Stimulated activated CD4-positive, alpha-beta T cell treated with anti-CD3 and anti-CD28 coated beads, TNF-alpha, amount 100 ng/mL, for 24 hours (primary cell): Measurements from ENCODE around the gene TMEM63B.
A peak's percentile ranks its signal among the peaks of the same experiment; 100 is the strongest.
"Not testable (repeated sequence)": the region's sequence is repeated elsewhere in the genome, so short reads cannot be mapped to it uniquely, and the experiment has no call there.

Experiments
- DNase-seq, 3 experiments: peaks; one replicate each; pipeline ENCODE4 v3.0.0-alpha.2; 2020; ENCODE audit warnings: low read depth in 3 of 3

TMEM63B gene

DNA sequence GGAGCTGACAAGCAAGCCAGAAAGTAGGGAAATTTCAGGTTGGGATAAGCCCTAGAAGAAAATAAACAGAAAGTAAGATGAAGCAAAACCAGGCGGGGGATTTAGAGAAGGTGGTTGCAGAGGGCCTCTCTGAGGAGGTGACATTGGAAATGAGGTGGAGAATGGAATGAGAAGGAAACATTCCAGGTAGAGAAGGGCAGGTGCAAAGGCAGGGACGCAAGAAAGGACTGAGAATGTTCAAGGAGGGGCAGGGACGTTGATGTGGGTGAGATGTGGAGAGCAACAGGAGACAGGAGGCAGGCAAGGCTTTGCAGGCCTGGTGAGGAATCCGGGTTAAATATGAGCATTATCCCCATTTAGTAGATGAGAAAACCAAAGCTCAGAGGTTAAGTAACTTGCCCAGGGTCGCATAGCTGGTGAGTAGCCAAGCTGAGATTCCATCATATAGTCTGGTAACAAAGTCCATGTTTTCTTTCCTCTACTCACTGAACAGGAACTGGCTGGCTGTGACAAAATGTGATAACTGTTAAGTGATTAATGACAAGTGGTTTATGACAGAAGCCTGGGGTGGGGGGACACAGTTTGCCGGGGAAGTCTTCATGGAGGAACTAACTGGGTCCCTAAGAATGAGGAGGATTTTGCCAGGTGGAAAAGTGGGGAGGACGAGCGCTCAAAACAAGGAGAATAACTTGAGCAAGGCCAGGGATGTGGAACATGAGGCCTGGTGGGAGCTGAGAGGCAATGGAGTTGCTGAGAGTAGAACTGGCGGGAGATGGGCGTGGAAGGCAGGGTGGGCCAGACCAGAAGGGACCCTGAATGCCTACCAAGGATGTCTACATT is 32.7 kb upstream of the TMEM63B start:
- no peak for DNase-seq

- not testable (repeated sequence) for DNase-seq
Observed at GRCh38 chr6:44095243-44095623, 32.1 kb upstream of the TMEM63B start.

DNA sequence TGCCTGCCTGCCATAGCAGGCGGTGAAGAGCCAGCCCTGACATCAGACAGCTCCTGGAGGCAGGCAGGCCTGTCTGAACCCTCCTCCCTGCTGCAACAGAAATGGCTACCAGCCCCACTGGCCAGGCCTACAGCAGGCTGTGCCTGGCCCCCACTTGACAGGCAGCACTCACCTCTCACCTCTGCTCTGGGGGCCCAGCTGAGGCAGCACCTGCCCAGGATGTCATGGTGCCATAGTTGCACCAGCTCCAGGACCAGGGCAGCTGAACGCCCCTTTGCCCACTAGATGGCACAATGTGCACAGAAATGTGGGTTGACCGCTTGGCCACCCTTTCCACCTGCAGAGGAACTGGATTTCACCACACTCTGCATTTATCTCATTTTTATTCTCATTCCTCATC is 30.7 kb upstream of the TMEM63B start:
- peak; percentile 51 to 68 (median 63) for DNase-seq

DNA sequence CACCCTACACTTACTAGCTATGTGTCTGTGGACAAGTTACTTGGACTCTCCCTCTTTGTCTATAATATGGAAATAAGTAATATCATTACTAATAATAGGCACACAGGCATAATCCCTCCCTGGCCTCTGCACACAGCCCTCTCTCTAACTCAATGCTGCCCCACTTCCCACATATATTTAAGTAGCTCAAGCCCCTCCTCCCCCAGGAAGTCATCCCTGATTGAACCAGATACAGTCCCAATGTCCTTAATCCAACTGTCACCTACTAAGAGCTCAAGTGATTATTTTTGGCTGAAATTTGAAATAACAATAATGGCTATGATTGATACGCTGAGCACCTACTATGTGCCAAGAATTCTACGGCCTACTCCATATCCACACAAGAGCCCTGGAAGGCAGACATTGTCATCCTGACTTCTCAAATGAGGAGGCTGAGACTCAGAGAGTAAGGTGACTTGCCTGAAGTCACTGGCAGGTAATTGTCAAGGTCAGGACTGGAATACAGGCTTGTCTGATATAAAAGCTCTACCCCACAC is 29.5 kb upstream of the TMEM63B start:
- DNase-seq = no peak

GRCh38 chr6:44099192-44099591 is 28.2 kb upstream of the TMEM63B start:
- DNase-seq = no peak

- DNase-seq = peak in 1 of 3 experiments; percentile 5
Observed at GRCh38 chr6:44100088-44100550, 27.2 kb upstream of the TMEM63B start.

DNA sequence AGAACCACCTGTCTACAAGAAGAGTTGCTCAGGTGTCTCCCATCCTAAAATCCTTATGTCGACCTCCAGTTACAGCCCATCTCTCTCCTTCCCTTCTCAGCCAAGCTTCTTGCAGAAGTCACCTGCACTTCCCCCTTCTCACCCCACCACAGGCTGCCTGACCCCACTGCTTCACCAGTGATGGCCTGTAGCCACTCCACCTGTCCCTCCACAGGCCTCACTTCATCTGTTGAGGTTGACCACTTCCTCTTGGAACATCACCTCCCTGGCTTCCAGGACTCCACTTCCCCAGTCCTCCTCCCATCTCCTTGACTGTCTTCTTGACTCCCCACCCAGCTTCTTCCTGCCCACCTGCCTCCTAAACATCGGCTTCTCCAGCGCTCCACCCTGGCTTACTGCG is 25.5 kb upstream of the TMEM63B start:
- DNase-seq = no peak

GRCh38 chr6:44102527-44102926 is 24.8 kb upstream of the TMEM63B start:
- no peak for DNase-seq

GRCh38 chr6:44104481-44105021 is 22.8 kb upstream of the TMEM63B start:
- DNase-seq = no peak

DNA sequence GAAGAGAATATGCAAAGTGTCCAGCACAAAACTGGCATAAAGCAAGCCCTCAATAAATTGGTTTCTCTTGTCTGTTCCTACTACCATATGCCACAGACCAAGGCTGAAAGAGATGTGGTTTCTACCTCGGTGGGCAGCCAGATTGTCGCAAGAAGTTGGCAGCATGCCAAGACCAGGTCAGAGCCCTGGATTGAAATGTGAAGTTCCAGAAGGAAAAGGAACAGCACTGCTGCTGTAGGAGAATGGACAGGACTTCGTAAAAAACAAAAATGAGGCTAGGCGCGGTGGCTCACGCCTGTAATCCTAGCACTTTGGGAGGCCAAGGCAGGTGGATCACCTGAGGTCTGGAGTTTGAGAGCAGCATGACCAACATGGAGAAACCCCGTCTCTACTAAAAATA is 22.2 kb upstream of the TMEM63B start:
- no peak for DNase-seq

DNA sequence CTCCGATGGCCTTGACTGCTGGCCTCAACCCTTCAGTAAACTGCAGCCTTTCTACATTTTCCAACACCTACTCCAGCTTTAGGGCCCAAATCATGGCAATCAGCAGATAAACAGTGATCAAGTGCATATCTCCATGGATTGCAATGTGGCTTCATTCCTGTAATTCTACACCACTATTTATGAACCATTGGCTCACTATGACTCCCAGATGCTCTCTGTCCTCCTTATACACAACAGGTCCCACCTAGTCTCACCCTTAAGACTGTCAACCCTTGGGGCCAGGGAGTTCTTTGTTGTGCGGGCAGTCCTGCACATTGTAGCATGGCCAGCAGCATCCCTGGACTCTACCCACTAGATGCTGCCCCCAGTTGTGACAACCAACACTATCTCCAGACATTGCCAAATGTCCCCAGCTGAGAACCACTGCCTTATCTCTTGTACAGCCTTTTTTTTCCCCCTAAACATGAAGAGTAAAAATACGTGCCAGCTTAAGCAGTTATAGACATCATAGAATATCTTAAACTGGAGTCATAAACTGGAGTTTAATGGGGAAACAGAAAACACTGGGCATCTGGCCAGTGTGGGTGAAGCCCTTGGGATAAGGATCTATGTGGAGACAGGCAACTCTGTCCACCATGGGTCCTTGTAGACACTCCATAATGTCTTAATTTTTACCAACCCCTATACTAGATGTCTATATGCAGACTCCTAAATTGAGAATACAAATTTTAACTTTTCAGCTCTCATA is 21.2 kb upstream of the TMEM63B start:
- DNase-seq = no peak

- no peak for DNase-seq
Observed at GRCh38 chr6:44107017-44107416, 20.3 kb upstream of the TMEM63B start.

GRCh38 chr6:44108471-44108870 is 18.9 kb upstream of the TMEM63B start:
- DNase-seq = no peak

DNA sequence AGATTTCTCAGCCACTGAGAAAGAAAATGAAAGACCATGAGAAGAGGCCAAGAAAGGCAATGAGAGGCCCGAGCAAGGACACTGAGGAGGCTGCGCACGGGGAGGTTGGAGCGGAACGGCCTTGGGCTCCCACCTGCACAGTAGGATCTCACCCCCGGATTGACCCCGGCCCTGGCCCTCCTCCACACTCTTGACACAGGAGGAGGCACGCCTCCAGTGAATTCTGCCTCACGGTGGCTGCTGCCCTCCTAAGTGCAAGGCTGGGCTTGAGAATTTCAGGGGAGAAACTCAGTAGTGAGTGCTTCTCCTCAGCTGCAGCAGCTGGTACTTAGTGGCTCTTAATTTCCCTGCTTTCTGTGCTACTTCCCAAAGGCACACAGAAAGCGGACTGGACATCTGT is 18.1 kb upstream of the TMEM63B start:
- no peak for DNase-seq

DNA sequence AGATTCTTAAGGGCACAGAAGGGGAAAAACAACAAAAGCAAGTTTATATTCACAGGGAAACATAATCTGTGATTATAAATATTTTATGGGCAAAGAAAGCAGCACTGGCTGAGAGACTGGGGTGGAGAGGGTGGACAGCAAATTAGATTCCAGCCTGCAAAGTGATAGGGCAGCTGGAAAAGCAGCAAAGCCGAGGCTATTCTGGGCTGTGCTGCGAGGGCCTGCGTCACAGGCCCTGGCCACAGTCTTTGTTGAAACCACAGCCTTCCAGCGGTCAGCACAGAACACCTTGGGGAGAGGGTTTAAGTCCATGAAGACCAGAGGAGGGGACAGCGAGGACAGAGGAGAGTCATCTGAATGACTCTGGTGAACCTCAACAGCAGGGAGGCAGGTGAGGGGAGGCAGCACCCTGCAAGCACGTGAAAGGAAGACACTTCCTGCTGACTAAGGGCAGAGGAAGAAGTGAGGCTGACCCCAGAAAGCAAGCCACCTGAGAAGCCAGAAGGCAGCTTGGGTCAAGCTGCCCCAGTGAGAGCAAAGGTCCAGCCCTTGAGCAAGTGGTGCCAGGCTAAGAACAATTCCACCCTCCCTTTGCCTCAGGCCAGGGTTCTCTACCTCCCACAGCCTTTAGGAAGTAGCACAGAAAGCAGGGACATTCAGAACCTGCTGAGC is 17.2 kb upstream of the TMEM63B start:
- DNase-seq = no peak

GRCh38 chr6:44110966-44111365 is 16.4 kb upstream of the TMEM63B start:
- DNase-seq = no peak

- no peak for DNase-seq
Observed at GRCh38 chr6:44111434-44112417, 15.6 kb upstream of the TMEM63B start.

GRCh38 chr6:44113414-44113813 is 13.9 kb upstream of the TMEM63B start:
- DNase-seq = no peak

DNA sequence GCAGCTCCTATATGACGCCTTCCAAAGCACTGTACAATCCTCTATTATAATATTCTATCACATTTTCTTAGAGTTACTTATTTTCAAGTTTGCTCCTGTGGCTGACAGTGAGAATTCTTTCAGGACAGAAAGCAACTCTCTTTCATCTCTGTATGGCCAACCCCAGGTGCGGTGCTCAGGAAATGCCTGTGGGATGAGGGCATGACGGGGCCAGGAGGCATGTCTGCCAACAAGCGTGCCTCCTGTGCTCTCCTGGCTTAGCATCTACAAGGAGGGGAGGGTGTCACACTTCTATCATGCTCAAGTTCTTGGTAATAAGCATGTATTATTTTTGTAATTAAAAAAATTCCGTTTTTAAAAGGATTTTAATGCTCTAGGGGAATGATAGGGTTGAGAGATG is 11.5 kb upstream of the TMEM63B start:
- DNase-seq = no peak

DNA sequence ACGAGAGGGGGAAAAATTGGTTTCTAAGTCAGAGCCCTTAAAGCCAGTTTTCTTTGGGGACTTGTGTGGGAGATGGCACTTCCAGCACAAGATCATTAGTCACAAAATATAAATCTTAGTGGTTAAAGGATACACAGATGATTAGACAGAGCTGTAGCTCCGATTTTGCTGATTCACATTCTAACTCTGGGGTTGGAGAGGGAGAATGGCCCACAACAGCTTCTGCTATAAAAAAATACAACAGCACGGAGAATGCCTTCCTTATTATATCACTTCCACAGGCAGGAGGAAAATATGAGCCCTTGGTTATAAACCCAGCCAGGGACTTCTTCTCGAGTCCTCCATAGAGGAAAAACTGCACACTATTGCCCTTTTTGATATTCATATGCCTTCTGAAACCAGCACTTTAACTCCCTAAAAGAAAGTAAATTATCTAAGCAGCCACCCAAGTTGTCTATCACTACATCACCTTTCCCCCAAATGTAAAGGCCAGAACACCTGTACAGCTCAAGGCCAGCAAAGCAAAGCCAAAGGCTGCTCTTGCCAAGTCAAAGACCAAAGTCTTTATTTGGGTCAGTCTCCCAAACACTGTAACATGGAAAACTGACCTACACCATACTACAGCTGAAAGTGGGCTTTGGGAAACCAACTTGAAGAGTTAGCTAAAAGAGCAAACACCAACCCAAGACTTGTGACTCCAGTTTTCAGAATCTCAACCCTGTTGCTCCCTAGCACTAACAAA is 10.5 kb upstream of the TMEM63B start:
- no peak for DNase-seq
